ENCODE results near the gene SFXN5.
A peak's percentile ranks its signal among the peaks of the same experiment; 100 is the strongest.
"Not testable (repeated sequence)": the region's sequence is repeated elsewhere in the genome, so short reads cannot be mapped to it uniquely, and the experiment has no call there.

Gene SFXN5

DNA sequence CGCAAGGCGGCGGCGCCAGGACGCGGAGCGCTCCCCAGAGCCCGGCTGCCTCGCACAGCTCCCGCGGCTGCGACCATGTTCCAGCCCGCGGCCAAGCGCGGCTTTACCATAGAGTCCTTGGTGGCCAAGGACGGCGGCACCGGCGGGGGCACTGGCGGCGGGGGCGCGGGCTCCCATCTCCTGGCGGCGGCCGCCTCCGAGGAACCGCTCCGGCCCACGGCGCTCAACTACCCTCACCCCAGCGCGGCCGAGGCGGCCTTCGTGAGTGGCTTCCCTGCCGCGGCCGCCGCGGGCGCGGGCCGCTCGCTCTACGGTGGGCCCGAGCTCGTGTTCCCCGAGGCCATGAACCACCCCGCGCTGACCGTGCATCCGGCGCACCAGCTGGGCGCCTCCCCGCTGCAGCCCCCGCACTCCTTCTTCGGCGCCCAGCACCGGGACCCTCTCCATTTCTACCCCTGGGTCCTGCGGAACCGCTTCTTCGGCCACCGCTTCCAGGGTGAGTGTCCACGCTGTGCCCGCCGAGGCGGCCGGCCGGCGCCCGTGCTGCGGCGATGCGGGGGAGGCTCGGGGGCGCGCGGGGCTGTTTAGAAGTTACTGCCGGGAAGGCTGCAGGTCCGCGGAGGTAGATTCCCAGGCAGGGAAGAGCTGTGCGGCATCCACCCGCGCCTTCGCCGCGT is 153.5 kb downstream of the SFXN5 start:
- no peak for DNase-seq

GRCh38 chr2:72917138-72917876 is 154.2 kb downstream of the SFXN5 start, which contains the start of gene EMX1:
TSS of gene EMX1 (plus strand) at chr2:72917519. CDS start at chr2:72917853, 334 bp downstream.
- DNase-seq = peak; percentile 54

GRCh38 chr2:72916743-72917137 is 154.8 kb downstream of the SFXN5 start:
- DNase-seq = no peak

GRCh38 chr2:72915907-72916742 is 155.4 kb downstream of the SFXN5 start:
- peak; percentile 37 for DNase-seq

DNA sequence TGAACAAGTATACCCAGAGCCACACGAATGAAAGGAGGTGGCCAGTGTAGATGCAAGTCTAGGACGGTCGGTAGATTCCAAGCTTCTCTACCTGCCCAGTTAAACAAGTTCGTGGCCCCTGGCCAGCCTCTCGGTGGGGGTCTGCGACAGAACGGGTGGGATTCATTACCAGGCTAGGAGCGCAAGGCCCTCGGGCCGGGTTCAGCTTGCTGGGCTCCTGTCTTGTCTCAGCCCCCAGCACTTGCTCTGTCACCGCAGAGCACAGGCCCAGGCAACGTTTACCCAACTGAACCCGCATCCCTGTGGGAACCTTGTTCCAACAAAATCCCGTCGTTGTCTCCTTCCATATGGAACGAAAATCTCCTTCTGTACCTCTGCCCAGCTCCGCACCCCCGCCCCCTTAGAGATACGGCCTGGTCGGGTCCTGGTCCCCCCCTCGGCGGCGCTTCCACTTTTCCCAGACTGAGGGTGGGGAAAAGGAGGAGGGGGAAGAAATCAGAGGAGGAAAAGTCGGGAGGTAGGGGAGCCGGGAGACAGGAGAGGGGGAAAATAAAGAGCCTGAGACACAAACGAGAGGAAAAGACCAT is 156.1 kb downstream of the SFXN5 start:
- no peak for DNase-seq

DNA sequence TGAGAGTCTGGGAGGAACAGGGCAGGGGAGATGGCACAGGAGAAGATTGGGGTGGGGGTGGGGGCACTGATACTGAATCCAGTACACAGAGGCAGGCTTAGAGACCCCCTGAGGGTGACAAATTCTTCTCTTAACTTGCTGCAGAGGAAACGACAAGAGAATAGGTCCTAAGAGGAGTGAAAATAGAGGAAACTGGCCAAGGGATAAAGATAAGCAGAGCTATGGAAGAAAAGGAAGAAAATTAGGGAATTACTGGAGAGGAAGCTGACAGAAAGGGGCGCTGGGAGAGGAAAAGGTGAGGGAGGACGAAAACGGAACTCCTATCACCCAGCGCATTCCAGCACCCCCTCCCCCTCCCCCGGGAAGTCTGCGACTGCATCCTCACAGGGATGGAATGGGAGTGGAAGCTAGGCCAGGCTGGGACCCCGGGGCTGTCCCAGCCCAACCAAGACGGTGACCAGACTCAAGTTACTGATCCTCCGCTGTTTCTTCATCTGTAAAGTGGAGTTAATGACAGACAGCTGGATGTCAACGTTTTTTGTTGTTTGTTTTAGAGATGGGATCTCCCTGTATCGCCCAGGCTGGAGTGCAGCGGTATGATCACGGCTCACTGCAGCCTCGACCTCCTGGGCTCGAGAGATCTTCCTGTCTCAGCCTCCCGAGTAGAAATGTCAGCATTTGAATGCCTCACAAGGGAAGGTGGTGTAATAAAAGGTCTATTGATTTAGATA is 156.8 kb downstream of the SFXN5 start:
- no peak for DNase-seq

GRCh38 chr2:72914206-72914559 is 157.3 kb downstream of the SFXN5 start:
- DNase-seq = no peak

DNA sequence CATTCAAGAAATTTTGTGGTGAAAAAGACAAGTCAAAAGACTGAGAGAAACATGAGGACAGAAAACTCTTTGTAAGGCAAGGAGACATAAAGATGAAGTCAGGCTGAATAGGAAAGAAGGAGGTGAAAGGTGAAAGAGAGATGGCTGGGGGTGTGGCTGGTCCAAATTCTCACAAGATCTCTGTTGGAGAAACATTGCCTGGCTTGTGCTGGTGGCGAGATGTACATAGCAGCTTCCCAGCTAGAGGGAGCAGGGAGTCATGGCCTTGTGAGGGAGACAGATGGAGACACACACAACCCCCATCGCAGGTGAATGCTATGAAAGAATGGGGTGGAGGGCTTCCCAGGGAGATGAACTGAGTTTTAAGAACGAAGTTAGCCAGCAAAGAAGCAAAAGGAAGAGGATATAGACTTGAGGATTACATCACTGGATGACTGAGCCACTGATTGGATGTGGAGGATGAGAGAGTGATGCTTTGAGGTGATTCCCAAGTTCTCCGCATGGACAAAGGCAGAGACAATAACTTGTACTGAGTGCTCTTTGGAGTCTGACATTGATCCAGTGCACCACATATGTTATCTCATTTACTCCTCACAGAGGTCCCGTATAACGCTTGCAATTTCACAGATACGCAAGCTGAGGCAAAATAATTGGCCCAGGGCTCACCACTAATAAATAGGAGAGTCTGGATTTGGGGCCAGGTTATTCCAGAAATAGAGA is 157.9 kb downstream of the SFXN5 start:
- no peak for DNase-seq

DNA sequence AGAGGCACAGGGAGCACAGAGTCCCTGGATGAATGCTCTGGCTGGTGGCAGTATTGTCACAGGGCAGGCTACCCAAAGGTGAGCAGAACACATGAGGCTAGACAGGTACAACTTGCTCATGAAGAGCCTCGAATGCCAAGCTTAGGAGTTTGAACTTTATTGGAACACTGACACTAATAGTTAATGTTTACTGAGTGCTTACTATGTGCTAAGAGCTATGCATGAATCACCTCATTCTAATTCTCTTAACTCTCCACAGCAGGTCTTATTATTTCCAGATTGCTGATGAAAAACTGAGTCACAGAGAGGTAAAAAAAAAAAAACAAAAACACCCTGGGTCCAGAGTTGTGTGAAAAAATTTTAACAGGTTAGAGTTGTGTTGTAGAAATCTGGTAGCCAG is 160.3 kb downstream of the SFXN5 start:
- no peak for DNase-seq

DNA sequence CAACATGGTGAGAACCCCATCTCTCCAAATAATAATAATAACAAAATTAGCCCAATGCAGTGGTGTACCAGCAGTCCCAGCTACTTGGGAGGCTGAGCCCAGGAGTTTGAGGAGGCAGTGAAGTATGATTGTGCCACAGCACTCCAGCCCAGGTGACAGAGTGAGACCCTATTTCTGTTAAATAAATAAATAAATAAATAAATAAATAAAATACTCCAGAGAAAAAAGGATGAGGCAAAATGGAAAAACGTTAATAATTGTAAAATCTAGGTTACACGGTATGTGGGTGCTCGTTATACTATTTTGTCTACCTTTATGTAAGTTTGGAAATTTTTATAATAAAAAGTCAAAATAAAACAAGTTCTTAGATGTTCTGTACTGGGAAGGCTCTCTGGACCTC is 162.8 kb downstream of the SFXN5 start:
- DNase-seq = no peak

- not testable (repeated sequence) for DNase-seq
Measured at GRCh38 chr2:72907369-72907768, 164.1 kb downstream of the SFXN5 start.

DNA sequence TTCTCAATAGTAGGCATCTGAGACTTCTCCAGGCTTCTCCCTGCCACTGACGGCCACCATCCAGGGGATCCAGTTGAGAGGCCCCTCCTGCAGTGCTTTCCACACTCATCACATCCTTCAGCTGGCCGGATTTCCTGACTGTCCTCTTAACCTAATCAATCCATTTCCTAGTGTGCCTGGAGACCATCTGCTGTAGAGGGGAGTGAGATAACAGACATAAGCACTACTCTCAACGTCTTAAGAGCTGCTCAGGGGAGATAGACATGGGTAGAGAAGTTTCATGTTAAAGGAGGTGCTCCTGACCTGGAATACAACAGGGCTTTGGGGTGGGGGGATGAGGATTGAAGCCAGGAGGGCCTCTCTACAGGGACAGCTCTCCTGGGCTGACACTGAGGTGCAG is 170.1 kb downstream of the SFXN5 start:
- no peak for DNase-seq

GRCh38 chr2:72900191-72900825 is 171.2 kb downstream of the SFXN5 start:
- no peak for DNase-seq

DNA sequence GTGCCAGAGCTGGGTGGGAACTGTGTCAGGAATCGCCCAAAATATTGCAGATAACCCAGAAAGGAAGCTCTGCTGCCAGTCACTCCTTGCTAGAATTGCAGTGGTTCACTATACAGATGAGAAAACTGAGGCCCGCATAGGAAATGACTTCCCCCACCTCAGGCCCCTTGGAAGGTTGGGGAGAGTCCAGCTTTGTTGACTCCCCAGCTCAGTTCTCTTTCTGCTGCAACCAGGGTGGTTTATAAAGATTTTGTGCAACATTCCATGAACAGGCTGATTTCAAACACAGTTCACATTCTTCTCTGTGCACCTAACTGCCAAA is 173.0 kb downstream of the SFXN5 start:
- DNase-seq = no peak

GRCh38 chr2:72897785-72898584 is 173.5 kb downstream of the SFXN5 start:
- no peak for DNase-seq

- no peak for DNase-seq
Measured at GRCh38 chr2:72896446-72896845, 175.1 kb downstream of the SFXN5 start.

GRCh38 chr2:72895759-72896281 is 175.7 kb downstream of the SFXN5 start:
- DNase-seq = no peak

DNA sequence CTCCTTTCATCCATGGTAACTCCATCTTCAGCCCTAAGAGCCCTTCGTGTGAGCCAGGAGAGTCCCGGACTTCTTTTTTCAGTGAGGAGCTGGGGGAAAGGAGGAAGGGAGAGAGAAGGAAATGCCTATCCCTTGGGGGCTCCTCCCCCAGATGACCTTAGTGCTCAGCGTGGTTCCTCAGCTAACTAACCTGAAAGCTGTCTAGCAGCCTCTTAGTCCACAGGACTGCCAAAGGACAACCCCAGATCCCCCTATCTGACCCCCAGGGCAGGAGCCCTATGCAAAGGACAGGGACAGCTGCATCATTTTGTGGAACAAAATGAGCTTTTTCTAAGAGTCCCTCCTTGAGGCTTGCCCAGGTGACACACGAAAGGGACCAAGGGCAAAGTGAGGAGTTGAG is 176.4 kb downstream of the SFXN5 start:
- DNase-seq = no peak

DNA sequence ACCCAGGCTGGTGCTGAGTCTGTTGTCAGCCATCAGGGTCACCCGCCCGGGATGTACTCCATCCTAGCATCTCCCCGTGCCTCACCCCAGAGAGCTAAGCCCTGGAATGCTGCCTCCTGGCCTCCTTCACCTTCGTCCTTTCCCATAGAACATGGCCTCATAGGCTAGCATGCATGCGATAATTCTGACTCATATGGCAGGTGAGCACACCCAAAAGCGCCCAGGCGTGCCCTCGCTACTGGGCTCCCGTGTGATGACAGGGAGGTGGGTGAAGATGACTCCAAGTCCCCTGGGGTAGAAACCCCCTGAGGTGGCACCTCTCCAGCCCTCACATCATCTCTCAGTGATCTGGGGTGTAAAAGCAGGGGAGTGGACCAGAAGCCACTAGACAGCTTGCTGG is 177.0 kb downstream of the SFXN5 start:
- no peak for DNase-seq

DNA sequence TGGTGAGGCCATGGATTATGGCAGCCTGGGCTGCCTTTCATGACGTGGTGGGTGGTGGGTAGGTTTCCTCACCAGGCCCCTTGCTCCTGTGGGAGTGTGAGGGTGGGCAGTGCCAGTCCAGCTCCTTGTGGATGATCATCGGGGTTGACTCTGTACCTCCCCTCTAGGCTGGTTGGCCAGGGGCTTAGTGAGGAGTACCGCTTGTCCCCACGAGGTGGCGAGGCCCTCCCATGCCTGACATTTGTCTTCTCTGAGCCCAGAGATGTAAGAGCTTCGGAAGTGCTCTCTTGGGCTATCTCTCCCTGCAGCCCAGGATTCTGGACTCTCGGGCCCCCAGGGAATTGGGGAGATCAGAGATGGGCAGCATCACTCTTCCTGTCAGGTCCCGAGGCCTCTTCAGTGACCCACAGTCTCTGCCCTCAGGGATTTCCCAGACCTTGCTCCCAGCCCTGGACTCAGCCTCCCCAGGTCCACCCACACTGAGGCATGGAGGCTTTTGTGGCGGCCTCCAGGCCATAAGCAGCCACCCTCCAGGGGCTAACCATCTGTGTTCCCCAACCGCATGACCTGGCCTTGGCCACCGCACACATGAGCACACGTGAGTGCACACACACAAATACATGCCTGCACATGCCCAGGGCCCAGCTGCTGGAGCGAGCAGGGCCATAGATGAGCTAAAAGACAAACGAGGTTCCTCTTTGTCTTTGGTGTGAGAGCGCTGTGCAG is 177.8 kb downstream of the SFXN5 start:
- peak; percentile 23 for DNase-seq
